T47D (cell line): Measurements from ENCODE around the gene PDLIM1.

Source experiments
- DNase-seq, 2 experiments: peaks; one replicate each; pipeline versions ENCODE4 v3.0.0 to v3.0.0-alpha.2; 2011 to 2012; ENCODE audit warnings: low read depth in 1 of 2, low spot score in 1 of 2
- JUND ChIP-seq: IDR thresholded peaks from 2 replicates; pipeline ENCODE4 v1.6.1; 2012; ENCODE audit warnings: low read depth
- in situ Hi-C: cut with HindIII; loops from 2 replicates; pipeline ENCODE4 v1.10.0; 2016; ENCODE audit warnings: low sequenced_read_pairs, low pct_unique_long_range_greater_than_20kb

PDLIM1 gene, protein sequence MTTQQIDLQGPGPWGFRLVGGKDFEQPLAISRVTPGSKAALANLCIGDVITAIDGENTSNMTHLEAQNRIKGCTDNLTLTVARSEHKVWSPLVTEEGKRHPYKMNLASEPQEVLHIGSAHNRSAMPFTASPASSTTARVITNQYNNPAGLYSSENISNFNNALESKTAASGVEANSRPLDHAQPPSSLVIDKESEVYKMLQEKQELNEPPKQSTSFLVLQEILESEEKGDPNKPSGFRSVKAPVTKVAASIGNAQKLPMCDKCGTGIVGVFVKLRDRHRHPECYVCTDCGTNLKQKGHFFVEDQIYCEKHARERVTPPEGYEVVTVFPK

DNA sequence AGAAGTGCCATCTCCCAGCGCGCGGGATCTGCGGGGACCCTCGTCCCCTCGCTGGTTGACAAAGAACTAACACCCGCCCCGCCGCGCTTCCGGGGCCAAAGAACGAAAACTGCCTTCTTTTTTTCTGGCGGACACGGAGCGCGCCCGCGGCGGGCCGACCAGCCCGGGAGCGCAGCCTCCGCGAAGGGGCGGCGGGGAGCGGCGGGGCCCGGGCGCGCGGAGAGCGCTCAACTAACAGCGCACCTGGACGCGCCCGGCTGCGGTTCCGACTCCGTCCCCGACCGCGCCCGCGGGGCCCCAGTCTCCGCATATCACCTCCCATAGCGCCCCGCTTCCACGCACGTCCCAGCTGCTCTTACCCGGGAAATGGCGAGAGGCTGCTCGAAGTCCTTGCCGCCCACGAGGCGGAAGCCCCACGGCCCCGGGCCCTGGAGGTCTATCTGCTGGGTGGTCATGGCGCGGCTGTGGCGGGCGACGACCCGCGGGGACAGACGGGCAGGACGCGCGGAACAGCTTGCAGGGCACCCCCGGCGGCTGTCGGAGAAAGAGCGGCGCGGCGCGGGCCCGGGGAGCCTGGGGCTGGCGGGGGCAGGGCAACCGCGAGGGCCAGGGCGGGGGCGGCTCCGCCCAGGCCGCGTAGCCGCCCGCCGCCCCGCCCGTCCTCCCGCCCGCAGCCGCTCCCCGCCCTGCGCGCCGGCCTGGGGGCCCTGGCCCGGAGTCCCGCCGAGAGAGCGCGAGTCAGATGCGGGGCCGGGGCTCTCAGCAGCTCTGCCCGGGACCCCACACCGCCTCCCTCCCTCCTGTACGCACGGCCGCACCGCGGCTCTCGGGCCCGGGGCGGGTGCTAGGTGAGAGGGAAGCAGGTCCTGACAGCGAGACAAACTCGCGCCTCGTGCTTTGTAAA, at the start of gene PDLIM1:
Gene PDLIM1, minus strand, starts transcription at position 543 of the 904 bp plus-strand sequence. Its CDS starts 88 bp downstream, at position 455.
- in situ Hi-C loops = no loop called here
- no peak for TF ChIP-seq JUND
- DNase-seq = peak; percentile 82 to 91

DNA sequence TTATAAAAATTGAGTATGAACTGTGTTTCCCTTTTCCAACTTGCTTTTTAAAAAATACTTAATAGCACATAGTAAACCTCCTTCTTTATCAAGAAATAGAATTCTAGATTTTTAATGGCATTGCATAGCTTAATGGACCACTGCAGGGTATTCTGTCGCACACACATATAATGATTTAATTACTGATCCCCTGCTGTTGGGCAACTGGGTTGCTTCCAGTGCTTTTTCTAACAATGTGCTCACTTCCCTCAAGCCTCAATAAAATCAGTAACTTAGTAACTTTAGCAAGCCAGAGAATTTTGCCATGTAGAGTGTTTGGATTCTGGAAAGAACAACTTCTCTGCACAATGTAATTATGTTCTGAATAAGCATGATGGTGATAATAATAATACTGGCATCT, 49.1 kb upstream of the PDLIM1 start:
- TF ChIP-seq JUND = no peak
- in situ Hi-C loops = no loop called here
- no peak for DNase-seq

DNA sequence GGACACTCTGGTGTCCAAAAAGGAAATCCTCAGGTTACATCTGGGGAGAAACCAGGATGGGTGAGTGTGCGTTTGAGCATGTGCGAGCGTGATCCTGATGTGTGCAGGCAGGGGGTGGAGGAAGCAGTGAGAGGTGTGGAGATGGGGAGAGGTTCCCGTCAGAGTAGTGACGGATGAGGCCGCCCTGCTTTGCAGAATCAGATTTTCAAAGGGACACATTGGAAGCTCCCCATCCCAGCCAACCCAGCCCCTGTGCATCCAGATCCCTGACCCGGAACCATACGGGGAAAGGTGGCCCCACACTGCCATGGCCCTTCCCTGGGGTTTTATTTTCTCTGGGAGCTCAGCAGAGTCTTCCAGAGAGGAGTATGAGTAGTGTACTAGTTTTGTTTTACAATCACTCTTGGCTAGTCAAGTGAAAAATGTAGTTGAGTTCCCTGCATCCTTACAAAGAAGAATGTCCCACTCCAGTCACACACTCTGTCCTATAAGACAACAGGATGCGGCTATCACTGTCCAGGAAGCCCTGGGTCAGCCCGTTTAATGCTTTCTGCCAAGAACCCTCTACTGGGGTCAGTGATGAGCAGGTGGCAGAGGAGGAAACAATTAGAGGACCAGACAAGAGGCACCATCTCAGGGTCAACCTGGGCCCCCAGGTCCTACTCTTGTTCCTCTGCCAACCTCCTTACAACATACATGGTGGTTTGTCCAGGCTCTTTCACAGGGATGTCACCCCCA, 46.8 kb upstream of the PDLIM1 start:
- in situ Hi-C loops = no loop called here
- no peak for TF ChIP-seq JUND
- no peak for DNase-seq

DNA sequence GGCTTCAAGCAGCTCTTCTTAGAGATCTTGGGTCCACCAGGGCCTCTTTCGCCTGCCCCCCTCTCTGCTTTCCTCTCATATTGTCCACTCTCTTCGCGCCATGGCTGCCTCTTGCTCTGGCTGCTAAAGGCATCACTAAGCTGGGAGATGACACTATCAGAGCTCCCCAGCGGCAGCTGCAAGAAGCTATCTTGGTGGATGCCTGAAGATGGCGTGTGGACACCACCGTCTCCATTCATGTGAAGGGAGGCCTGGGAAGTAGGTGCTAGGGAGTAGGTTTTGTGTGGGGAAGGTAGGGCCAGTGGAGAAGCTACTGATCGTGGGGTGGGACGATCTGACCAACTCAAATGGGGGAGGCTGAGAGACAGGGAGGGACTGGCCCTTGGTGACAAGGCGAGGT, 45.9 kb upstream of the PDLIM1 start:
- in situ Hi-C loops = no loop called here
- TF ChIP-seq JUND = no peak
- DNase-seq = no peak

DNA sequence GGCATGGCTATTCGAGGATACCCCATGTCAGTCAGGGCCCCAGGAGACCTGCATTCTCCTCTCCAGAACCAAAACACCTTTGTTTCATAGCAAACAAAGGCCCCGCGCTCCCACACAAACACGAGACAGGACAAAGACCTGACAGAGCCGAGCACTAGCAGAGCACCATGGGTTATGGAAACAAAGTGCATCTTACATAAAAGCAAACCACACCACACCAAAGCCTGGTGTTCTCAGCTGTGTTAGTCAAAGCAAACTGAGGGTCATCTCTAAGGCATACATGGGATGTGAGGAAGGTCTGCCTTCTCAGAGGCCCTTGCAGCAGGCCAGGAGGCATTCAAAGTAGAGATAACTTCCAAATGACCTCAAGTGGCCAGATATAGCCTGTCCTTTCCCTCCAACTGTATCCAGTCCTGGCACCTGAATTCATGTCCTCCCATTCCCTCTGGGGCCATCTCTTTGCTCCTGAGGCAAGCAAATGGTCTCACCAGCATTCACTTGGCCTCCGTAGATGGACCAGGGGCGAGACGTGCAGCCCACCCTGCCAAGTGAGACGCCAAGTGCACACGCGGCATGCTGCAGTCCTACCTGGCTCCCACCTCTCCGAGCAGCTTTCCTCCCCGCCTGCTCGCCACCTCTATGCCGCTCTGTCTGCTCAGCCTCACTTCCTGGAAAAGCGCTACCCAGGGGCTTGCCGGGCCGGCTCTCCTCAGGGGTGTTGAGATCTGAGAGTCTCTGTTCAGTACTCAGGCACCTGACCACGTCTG, 45.3 kb upstream of the PDLIM1 start:
- in situ Hi-C loops = no loop called here
- no peak for DNase-seq
- no peak for TF ChIP-seq JUND

DNA sequence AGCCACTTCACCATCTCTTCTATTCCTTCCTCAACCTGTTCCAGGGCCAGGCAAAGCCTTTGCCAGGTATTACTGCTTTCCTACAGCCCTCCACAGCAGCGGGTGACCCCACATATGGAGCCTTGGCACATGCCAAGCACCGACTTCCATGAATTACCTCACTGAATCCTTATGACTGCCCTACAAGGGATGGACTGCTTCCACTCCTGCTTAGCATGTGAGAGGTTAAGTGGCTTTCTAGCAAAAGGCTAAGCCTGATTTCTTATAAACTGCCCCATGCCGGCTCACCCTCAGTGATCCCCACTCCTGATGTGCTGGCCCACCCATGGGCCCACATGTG, 44.0 kb upstream of the PDLIM1 start:
- no peak for DNase-seq
- in situ Hi-C loops = no loop called here
- TF ChIP-seq JUND = no peak

DNA sequence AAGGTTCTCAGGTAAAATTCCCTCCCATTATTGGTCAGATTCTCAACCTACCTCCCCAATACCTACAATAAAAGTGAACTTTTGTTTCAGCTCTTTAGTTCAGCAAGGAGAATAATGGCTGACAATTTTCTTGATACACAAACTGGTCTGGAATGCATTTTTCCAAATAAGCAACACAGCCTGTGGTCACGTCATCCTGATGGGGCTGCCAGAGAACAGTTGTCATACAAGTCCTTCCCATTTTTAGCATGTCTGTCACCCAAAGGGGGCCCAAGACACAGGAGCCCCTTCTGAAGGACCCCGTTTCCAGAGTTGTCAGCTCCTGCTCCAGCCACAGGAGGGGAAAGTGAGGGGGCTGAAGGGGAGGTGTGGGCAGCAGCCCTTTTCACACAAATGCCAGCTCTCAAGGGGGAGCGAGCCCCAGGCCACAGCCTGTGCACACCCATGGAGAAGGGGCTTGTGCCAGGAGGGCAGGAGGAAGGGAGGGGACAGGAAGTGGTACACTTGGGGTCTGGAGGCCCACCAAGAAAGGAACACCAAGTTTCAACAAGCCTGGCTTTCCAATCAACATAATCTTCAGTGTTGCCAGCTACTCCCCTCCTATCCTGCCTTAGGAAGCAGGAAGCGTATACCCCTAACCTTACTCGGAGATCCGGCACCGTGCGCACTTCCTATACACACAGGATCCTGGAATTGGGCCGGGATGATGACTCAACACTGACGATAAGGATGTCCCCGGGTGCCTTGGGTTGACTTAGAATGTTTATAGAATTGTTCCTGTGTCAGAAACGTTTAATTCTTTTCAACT, 43.4 kb upstream of the PDLIM1 start:
- in situ Hi-C loops = no loop called here
- no peak for DNase-seq
- no peak for TF ChIP-seq JUND

DNA sequence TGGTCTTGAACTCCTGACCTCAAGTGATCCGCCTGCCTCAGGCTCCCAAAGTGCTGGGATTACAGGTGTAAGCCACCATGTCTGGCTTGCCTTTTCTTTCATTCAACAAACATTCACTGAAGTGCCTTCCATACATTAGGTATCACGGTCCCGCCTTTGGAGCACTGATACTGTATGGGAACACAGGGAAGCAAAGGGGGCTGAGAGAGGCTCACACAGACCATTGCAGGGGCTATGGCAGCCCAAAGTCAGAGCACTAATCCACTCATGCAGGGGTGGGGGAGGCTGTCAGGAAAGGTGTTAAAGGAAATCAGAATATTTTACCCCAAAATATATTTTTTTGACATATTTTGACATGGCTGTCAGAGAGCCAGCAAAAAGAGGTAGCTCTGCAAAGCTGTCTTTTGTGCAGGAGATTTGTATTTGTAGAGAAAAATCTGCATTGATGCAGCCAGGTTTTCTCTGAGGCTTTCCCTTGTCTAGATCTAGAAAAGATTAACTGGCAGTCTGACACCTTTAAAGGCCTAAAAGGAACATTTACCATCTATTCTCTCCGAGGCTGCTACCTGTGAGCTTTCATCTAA, 42.0 kb upstream of the PDLIM1 start:
- no peak for TF ChIP-seq JUND
- in situ Hi-C loops = no loop called here
- no peak for DNase-seq

DNA sequence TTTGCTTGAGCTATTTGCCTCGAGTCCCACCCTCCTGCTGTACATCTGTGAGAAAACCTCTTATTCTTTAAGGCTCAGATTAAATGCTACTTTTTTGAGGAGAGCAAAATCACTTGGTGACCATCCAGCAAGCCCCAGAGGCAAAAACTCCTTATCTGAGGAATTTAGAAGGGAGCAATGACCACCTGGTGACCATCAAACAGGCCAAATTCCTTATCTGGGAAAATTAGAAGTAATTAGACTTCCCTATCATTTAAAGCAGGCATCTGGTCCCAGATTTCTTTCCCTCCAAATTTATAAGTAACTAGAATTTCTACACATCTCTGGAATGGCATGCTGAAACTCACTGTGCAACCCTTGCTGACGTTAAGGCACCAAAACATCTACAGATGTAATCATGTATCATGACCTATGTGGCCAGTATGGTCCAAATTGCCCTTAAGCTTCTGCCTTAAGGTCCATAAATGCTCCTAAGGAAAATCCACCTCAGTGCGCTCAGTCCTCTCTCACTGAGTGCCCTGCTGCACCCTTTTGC, 40.9 kb upstream of the PDLIM1 start:
- no peak for DNase-seq
- TF ChIP-seq JUND = no peak
- in situ Hi-C loops = no loop called here

DNA sequence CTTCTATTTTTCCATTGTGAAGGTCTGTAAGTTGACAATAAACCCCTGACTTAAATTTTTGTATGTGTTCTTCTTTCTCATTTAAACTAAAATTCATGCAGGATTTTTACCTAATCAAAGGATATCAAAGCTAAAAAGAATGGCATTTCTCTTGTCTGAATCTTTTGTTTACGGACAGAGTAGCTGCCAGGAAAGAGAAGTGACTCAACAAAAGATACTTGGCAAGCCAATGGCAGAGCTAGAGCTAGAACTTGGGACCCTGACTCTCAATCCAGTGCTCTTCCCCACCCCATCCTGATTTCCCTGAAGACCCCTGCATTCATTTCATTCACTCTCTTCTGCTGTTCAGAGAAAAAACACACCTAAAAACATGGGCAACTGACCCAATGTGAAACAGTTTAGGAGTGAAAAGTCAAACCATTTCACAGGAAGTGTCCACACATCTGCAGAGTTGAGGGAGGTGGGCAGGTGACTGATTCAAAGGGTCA, 40.2 kb upstream of the PDLIM1 start:
- in situ Hi-C loops = no loop called here
- TF ChIP-seq JUND = no peak
- no peak for DNase-seq

DNA sequence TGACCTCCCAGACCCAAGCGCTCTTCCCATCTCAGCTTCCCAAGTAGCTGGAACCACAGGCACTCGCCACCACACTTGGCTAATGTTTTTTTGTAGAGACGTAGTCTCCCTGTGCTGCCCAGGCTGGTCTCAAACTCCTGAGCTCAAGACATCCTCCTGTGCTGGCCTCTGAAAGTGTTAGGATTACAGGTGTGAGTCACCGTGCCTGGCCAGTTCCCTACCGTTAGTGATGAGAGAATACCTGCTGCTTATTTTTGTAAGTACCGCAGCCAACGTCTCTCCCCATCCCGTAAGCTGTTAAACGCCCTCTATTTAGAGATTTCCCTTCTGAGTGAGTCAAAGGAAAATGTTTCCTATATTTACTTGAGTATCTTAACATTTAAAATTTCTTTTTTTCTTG, 38.5 kb upstream of the PDLIM1 start:
- no peak for DNase-seq
- in situ Hi-C loops = no loop called here
- TF ChIP-seq JUND = no peak
